NCI-H1930 (cell line): ENCODE measurements around the gene IL36G.

Experiments used
- DNase-seq, 2 experiments: peaks; one replicate each; lab custom pipeline; 2025; lab: John Stamatoyannopoulos, UW

Gene IL36G

GRCh38 chr2:112972423-112973086 lies 5.3 kb upstream of the IL36G start:
- no peak for DNase-seq

DNA sequence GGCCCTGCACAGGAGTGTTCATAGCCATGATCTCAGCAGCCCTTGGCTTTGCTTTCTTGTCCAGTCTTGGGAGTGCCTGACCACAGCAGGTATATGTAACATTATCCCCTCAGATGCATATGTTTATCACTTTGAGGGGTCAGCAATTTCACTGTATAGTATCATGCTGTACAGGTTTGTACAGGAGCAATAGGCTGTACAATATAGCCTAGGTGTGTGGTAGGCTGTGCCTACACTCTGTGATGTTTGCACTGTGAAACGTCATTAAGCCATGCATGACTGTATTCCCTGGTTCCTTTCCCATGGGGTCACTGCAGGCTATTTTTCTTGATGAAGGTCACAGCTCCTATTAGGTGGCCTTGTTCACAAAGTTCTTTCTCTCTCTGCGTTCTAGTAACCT lies 4.7 kb upstream of the IL36G start:
- DNase-seq, result no peak

- DNase-seq, result no peak
Measured at GRCh38 chr2:112979731-112980130, 1.9 kb downstream of the IL36G start.

- no peak for DNase-seq
Measured at GRCh38 chr2:112980537-112980936, 2.7 kb downstream of the IL36G start.

GRCh38 chr2:112985090-112985489 lies 7.3 kb downstream of the IL36G start:
- DNase-seq, result no peak

DNA sequence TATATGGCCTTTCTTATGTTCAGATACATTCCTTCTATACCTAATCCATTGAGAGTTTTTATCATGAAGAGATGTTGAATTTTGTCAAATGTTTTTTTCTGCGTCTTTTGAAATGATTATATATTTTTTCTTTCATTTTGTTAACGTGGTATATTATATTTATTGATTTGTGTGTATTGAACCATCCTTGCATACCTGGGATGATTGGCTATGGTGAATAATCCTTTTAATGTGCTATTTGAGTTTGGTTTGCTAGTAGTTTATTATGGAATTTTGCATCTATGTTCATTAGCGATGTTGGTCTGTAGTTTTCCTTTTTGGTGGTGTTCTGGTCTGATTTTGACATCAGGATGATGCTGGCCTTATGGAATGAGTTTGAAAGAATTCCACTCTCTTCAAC lies 11.8 kb downstream of the IL36G start:
- no peak for DNase-seq

GRCh38 chr2:112993831-112994230 lies 16.0 kb downstream of the IL36G start:
- no peak for DNase-seq

DNA sequence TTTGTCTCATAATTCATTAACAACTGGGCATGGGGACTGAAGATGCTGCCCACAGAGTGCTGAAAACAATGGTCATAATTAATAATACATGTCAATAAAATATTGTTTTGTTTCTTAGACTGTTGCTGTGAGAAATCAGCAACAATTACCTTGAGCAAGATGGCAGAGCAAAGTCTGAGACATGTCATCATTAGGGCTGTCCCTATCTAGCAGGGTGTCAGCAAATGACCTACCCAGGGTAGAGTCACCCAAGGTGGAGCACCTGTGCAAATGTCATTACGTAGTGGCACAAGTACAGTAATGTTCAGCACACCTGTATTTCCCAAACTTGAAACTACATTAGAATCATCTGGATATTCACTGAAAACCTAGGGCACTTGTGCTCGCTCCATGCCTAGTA lies 16.8 kb downstream of the IL36G start:
- DNase-seq, result no peak

DNA sequence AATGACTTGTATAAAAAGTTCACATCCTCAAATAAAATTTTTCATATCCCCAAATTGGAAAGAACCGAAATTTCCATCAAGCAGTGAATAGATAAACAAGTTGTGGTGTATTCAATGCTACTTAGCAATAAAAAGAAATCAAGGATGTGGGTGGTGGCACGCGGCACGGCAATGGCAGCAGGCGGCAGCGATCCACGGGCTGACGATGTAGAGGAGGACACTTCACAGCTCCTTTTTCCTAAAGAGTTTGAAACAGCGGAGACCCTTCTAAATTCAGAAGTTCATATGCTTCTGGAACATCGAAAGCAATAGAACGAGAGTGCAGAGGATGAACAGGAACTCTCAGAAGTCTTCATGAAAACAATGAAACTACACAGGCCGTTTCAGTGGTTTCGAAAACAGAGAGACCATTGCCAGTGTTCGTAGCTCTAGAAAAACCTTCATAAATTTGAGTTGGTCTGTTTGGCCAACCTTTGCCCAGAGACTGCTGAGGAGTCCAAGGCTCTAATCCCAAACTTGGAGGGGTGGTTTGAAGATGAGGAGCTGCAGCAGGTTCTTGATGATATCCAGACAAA lies 17.6 kb downstream of the IL36G start:
- no peak for DNase-seq

DNA sequence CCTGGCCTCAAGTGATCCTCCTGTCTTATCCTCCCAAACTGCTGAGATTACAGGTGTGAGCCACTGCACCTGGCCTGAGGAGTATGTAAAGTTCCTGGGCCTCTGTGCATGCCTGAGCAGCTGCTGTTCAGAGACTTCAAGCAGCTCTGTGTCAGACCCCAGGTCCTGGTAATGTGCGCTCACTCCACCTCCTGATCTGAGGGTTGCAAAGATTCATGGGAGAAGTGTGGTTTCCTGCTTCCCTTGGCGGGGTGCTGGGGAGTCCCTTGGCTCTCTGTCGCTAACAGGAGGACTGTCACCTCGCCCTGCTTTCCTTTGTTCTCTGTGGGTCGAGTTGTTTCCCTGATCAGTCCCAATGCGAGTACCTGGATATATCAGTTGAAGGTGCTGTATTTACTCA lies 18.8 kb downstream of the IL36G start:
- no peak for DNase-seq

- DNase-seq, result no peak
Measured at GRCh38 chr2:112997151-112997550, 19.3 kb downstream of the IL36G start.

- DNase-seq, result no peak
Measured at GRCh38 chr2:113000436-113000835, 22.6 kb downstream of the IL36G start.

DNA sequence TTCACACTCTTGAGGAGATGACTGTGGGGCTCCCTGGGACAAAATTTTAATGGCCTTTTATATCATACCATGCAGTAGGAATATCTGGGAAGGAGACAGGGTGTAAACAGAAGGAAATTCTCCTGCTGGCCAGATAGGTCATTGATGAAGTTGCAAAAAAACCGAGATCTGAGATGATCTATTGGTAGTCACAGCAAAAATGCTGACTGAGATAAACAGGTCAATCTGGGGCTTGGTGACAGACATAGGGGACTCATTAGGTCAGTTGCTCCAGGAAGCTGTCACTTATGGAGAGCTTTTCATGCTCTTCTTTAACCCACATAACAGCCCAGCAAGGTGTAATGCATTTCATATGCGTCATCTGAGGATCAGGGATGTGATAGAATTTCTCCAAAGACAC lies 24.9 kb downstream of the IL36G start:
- DNase-seq, result no peak

DNA sequence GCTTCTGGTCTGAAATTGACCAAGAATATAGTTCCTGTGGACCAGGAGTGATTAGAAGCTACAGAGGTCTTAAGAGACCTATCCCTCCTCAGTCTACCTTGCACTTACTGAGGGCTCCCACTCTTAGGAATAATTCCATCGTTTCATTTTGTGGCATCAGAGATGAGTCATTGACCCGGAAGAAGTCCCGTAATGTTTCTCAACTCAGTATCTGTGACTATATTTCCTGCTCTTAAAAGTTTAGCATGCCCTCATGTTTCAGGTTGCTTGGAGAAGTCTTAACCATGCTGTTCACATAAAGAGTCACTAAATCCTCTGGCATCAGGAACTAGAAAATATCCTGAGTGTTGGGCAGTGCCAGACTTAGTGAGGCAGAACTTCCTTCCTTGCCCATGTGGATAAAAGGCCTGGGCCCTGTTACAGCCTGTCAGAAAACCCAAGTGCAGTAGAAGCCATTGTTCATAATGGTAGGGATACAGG lies 27.3 kb downstream of the IL36G start, which contains the start of gene IL36A:
Gene IL36A, plus strand, starts transcription at position 430 of the 480 bp plus-strand sequence. CDS start 413 bp downstream, outside the sequence.
- DNase-seq, result no peak

- no peak for DNase-seq
Measured at GRCh38 chr2:113007250-113007649, 29.4 kb downstream of the IL36G start.

DNA sequence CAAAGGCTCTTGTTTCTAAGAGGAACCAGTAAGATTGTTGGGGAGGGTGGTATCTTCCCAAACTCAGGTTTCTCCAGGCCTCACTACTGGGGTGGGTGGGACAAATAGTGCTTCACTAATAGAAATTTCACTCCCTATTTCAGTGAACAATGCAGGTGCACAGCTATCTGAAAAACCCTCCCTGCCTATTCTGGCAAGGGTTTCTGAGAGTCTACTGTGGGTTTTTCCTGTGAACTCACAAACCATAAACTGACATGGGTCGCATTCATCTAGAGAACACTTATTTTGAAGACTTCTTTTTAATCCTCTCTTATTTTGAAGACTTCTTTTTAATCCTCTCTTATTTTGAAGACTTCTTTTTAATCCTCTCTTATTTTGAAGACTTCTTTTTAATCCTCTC lies 31.8 kb downstream of the IL36G start:
- DNase-seq, result no peak

GRCh38 chr2:113010088-113010487 lies 32.3 kb downstream of the IL36G start:
- no peak for DNase-seq

GRCh38 chr2:113011108-113011507 lies 33.3 kb downstream of the IL36G start:
- DNase-seq, result no peak

GRCh38 chr2:113012436-113013335 lies 34.9 kb downstream of the IL36G start:
- DNase-seq, result no peak

- no peak for DNase-seq
Measured at GRCh38 chr2:113013336-113013661, 35.5 kb downstream of the IL36G start.

- DNase-seq, result no peak
Measured at GRCh38 chr2:113014067-113014466, 36.3 kb downstream of the IL36G start.

GRCh38 chr2:113015042-113015441 lies 37.2 kb downstream of the IL36G start:
- DNase-seq, result no peak

- DNase-seq, result no peak
Measured at GRCh38 chr2:113015655-113016054, 37.8 kb downstream of the IL36G start.
